HG03196 (cell line): ENCODE data around the gene MEN1.

Experiments
- ATAC-seq: cut with Tn5 transposase; IDR thresholded peaks from one replicate; pipeline ENCODE4 v1.9.1; 2021; ENCODE audit not compliant: unreplicated experiment

The MEN1 gene

DNA sequence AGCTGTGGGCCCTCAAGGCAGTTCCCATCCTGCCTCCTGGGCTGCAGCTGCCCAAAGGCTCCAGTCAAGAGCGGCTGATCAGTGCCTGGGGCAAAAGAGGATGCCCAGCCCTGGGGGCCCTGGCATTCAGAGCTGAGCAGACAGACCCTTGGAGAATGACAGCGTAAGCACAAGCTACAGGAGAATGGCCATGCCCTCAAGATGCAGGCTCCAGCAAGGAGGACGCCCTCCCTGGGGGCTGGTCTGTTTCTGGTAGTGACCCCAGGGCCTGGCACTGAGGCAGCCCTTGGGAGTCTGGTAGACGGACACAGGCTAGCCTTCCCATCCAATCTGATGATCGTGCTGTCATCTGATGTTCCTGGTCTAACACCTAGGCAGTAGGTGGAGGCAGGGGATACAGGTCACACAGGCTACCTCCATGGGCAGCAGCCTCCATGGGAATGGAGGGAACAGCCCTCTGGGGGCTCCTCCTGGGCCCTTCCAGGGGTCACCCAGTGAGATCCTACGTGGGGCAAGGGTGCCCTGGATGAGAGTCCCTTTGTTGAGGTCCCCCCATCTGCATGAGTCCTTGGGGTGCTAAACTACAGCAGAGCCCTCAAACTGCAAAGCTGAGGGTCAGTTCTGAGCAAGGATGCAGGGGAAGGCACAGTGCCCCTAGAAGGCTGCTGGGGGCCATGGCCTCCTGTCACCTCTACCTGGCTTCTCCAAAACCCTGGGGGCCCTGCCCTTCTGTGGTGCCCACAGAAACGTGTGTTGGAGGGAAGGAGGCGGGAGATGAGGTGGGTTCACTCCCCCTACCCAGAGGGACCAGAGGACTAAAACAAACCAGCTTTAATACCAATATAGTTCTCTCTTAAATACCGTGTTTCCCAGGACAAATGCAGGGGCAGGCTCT is 21.8 kb downstream of the MEN1 start:
- ATAC-seq: no peak

DNA sequence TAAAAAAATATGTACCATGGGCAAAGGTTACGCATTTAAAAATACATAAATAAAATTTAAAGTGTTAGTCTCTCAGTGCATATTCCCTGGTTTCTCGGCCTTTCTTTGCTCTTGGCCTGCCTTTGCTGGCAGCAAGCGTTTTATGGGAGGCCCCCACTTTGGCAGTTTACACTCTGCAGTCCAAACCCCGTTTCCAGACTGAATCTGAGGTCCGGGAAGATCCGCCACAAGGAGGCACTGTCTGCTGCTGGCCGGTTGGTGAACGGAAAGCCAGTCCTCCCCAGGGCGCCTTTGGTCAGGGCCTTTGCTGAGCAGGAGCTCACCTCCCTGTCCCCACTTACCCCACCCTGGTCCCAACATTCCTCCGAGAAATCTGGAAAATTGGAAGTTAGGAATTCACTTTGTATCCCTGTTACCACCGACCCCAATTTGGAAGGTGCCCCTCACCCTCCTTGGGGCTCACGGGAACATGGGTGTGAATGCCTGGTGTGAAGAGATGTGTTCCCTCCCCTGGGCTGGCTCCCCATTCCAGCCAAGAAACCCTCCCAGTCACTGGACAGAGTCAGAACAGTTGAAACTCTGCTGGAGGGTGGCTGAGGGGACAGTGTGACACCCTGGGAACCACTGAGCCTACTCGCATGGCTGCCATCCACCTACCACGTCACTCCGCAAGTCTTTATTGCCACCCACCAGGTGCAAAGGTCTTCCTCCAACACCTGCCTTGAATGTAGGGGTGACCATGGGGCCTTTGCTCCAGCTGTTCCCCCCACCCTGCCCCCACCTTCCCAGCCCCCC is 22.6 kb downstream of the MEN1 start:
- ATAC-seq: no peak

DNA sequence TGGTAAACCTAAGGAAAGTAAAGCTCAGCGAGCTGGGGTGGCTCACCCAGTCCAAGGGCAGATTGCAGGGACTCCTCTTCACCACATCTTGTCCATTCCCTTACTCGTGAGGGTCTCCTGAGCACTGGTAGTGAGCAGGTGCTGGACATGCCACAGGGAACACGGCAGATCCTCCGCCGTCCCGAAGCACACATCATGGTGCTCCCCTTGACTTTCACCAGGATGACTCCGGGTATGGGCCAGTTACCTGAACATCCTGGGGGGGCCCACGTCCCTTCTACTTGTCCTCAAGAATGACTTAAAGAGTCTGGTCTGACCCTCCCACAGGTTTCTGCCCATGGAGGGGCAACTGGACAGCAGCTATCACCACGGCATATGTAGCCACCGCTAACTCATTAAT is 24.0 kb downstream of the MEN1 start:
- no peak for ATAC-seq

DNA sequence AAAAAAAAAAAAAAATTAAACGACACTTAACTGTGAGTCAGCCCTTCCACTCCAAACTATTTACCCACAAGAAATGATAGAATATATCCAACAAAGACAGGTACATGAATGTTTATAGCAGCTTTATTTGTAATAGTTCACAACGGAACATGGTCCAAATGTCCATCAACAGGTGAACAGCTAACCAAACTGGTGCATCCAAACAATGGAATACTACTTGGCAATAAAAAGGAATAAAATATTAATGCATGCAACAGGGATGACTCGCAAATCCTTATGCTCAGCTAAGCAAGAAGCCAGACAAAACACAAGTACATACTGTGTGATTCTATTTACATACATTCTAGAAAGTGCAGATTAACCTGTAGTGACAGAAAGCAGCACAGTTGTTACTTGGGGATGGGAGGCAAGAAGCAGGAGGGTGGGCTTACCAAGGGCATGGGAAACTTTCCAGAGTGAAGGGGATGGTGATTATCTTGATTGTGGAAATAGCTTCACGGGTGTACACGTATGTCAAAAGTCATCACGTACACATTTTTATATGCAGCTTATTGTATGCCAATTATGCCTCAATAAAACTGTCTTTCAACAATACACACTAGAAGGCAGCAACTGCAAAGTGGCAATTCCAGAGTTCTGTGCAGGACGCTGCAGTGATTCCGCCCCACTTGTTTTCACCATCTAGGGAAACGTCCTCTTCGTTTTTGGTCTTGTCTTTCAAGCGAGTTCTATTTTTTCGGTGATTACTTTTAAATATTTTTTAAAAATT is 25.4 kb downstream of the MEN1 start:
- ATAC-seq: no peak

DNA sequence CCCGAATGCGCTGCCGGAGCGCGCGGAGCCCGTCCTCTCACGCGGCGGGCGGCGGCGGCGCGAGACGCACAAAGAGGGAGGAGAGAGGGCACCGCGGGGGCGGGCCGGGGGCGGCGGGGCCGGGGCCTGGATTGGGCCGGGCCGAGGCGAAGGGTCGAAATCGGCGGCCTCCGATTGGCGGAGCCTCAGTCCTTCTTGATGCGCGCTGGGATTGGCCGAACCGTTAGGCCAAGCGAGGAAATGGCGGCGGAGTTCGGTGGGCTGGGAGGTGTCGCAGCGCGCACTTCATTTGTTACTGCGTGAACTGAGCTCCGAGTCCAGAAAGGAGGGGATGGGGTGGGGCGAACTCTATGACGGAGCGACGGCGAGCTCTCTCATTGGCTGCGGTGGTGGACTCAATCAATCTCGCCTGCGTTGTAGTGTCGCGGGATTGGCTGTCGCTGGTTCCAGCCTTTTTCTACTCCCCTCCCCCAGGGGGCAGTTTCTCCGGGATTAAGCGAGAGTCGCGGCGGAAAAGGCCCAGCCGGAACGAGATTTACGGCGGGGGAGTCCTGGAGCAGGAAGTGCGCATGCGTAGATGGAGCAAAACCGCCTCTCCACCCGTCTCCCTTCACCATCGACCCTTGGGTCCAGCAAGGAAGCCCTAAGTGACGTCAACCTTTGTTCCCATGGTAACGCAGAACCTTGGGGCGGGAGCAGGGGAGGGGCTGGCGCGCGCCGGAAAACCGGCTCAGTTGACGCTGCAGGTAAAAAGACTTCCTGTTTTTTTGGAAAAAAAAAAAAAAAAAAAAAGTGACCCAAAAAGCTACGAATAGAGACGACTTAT is 31.7 kb downstream of the MEN1 start, which contains the start of gene SF1:
Gene SF1 (minus strand): TSS at position 70 of the 826 bp plus-strand sequence. CDS start 150 bp downstream, outside the sequence.
- peak; percentile 76 for ATAC-seq

DNA sequence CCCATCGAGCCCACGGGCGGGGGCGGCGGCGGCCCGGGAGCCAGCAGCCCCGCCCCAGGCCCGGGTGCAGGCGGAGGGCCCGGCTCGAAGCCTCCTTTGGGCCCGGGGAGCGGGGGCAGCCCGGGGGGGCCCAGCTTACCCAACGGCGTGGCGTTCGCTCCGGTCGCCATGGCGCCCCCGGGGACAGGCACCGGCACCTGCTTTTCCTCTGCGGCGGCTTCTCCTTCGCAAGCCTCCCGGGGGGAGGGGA is 32.2 kb downstream of the MEN1 start:
- ATAC-seq: peak; percentile 20

DNA sequence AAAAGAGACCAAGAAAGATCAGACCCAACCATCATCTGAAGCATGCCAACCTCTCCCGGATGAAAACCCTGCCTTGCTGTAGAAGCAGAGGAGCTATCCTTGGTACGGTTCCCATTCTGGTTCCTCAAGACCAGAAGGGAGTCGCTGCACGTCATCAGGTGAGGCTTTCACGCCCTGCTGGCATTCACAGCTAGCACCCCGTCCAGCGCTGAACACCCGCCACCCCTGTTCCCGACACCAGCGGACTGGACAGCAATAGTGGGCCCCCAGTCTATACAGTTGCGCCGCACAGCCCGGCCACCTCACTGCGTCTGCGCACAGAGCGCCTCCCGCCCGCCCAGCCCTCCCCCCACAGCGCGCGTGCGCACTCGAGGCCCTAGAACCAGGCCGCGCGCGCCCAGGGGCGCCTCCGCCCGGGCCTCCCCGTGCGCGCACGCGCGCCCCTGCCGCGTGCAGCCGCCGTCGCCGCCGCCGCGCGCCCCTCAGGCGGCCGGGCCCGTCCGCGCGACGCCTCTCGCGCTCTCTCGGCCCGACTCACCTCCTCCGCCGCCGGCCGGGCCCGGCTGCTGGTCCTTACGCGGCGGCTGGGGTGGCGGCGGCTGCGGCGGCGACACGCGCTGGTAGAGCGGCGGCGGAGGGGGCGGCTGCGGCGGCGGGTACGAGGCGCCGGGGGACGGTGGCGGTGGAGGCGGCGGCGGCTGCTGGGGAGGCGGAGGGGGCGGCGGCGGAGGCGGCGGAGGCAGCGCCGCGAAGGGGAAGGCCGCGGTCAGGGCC is 32.7 kb downstream of the MEN1 start:
- ATAC-seq: no peak

DNA sequence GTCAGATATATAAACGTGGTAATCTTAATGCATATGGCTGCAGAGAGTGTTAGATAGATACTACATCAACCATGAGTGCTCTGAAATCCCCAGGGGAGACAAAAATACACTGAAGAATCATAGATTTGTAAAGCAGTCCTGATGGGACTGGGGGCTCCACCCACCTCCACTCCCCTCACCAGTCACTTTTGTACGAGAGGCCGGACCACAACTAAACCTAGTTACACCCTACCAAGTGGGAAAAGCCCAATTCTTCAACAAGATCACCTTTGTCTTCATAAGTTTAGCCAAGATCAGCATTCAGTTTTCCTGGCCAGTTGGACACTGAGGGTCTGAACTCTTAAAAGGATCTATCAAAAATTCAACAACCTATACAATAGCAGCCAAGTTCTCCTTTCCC is 33.5 kb downstream of the MEN1 start:
- ATAC-seq: no peak

DNA sequence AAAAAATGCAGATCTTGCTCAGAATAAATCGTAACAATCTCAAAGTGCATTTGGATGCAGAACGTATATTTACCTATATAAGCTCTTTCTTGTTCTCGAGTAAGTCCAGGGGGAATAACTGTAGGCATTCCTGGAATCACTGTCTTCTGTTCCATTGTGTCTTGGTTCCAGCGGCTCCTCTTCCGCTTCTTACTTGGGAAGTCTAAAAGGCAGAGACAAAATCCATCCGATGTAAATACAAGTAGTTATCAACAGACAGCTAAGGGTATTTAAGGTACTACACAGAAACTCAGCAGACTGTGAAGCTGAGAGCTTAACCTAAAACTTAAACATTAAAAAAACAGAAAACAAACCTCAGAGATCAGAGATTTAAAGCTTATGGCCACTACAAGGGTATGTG is 33.9 kb downstream of the MEN1 start:
- ATAC-seq: no peak

DNA sequence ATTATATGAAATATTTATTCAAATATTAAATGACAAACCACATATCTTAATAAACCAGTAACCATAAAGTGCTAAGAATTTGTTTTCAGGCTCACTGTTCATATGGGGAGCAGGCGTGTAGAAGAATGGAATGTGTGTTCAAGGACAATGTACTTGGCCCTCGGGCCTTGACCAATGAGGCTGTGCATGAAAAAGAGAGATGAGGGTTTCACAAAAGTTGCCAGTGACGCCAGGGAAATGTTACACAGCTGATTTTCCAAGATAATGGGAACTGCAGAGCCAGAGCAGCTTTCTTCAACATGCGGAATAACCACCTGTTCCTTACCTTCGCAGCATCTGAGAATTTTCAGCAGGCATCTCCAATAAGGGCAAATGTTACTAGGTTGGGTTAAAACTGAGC is 36.2 kb downstream of the MEN1 start:
- no peak for ATAC-seq

DNA sequence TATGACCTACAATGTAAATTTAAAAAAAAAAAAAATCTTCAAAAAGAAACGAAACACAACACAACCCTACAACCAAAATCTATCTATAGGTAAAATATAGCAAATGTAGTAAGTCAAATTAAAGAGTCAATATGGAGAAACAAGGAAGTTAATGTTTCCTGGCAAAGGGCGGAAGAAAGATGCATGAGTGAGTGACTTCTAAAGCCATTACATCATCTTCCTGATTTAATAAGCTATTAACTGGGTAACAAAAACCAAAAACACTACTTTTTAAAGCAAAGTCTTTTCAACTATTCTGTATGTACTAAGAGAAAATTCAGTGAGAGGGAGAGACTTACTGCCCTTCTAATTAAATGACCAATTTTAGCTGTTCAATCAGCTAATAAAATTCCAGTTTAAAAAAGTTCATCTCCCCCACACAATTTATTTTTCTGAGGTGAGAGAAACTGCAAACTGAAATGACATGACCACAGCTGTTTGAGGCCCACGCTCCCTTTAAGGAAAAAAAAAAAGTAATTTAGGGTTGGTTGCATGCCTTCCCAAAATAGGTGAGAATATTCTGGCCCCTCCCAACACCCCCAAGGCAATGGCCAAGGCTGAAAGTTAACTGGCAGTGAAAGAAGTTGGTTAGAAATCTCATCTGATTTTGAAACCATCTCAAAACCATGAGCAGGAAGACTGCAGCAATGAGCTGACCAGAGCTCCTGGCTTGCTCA is 37.9 kb downstream of the MEN1 start:
- ATAC-seq: no peak

DNA sequence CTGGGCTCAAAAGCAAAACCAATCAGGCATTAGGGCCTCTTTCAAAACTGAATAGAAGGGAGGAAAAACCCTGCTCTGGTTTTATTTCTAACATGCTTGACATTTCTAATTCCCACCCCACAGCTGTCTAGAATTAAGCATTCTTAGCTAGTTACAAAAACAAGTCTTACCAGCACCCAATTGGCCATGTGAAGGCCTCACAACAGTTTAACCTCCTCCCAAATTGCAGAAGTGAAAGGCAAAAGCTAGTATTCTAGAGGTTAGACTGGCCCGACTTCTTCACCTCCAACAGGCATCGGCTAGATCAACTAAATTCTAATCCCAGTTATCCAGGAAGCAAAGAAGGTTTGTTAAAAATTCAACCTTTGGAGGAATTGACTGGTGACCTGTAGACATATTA is 38.5 kb downstream of the MEN1 start:
- ATAC-seq: no peak

DNA sequence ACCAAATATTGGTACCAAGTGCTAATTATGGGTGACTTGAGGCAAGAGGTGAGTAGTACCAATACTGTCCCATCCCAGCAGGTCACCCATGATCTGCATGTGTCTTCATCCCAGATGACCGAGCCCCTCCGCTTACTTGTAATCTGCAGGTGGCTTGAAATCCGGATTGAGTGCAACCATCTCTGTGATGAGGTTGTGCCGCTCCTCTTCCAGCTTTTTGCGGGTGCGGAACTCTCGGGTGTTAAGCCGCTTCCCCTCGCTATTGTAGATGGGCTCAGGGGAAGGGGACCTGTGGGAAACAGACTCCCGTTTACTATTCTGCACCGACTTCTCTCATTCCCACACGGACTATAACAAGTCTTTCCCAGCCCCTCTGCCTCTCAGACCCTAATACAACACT is 40.2 kb downstream of the MEN1 start:
- ATAC-seq: no peak

DNA sequence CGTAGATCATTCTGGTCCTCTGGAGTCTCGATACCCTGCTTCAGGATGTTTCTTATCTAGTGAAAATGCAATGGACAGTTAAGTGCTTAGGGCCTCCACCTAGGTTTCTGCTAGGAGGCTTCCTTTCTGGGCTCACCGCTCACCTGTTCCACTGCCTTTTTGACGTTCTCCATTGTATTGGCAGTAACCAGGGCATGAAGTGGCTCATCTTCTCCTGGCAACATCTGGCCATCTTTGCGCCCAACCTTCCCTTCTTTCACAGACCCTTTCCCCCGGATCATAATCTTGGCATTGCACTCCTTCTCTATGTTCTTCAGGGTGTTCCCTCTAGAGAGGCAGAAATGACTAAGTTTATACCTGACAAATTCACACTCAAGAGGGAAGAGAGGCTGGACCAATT is 41.1 kb downstream of the MEN1 start:
- ATAC-seq: no peak

DNA sequence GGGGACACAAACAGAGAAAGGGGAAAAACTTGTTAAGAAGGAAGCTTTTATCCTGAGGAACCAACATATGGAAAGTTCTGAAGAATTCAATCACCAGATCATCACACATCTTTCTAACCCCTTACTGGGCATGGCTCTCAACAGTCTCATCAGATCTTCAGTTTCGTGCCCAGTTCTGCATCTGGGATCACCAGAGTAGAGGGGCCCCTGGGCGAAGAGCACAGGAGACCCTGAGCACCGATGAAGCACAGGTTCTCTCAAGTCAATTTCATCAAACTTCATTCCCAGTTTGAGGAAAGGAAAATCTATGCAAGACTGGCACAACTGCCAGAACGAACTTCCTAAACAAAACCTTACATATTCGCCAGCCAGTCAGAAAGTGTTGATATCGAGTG is 42.1 kb downstream of the MEN1 start:
- ATAC-seq: no peak

DNA sequence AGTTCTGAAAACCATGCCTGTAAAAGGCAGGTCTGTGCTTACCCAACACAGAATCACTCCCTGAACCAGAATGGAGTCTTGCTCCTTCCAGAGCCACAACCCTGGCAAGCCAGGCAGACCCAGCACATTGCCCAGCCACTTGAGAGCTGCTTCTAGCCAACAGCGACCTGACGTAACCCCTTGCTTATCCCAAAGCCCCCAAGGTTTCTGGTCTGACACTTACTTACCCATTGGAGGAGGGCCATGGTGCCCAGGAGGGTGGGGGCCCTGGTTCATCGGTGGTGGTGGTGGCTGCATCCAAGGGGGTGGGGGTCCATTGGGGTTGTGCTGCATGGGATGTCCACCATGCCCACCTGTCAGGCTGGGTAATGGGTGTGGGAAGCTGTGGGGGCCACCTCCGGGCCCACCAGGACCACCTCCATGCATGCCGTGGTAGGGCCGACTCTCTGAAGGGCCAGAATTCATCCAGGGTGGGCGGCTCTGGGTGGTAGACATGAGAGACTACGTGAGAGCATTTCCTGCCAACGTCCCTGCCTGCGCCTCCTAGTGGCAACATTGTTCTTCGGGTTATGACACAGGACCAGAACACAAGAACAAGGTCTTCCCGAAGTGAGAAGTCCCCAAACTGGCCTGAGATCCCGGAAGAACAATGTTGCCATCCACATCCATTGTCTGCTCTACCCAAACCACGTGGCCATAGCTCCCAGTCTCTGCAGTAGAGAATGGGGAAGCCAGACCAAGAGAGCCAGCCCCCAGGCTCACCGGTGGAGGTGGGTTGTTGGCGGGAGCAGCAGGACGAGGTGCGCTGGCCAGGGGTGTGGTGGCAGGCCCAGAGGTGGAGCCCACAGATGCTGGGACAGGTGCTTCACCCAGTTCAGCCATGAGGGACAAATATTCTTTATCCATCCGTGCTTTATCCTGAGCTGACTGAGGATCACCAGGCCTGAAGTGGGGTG is 42.7 kb downstream of the MEN1 start:
- ATAC-seq: no peak

DNA sequence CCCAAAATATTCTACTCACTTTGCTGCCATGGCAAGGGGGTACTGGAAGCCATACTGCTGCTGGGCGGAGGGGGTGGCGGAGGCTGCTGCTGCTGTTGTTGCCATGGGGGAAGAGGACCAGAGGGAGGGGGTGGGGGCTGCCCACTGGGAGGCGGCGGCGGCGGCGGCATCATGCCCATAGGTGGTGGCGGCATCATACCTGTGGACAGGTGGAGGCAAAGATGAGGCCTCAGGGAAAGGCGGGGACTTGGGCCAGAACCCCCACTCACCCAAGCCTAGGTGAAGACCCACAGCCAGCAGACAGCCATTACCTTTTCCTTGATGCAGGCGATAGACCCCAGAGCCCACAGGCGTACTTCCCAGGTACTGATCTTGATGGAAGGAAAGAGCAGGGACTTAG is 43.5 kb downstream of the MEN1 start:
- no peak for ATAC-seq
